HCEC 1CT (cell line): ENCODE results near the gene PNCK.
A peak's percentile ranks its signal among the peaks of the same experiment; 100 is the strongest.
"Not testable (repeated sequence)": the region's sequence is repeated elsewhere in the genome, so short reads cannot be mapped to it uniquely, and the experiment has no call there.

ENCODE experiments used
- DNase-seq: peaks from one replicate; pipeline ENCODE4 v3.0.0-alpha.2; 2017

PNCK gene

DNA sequence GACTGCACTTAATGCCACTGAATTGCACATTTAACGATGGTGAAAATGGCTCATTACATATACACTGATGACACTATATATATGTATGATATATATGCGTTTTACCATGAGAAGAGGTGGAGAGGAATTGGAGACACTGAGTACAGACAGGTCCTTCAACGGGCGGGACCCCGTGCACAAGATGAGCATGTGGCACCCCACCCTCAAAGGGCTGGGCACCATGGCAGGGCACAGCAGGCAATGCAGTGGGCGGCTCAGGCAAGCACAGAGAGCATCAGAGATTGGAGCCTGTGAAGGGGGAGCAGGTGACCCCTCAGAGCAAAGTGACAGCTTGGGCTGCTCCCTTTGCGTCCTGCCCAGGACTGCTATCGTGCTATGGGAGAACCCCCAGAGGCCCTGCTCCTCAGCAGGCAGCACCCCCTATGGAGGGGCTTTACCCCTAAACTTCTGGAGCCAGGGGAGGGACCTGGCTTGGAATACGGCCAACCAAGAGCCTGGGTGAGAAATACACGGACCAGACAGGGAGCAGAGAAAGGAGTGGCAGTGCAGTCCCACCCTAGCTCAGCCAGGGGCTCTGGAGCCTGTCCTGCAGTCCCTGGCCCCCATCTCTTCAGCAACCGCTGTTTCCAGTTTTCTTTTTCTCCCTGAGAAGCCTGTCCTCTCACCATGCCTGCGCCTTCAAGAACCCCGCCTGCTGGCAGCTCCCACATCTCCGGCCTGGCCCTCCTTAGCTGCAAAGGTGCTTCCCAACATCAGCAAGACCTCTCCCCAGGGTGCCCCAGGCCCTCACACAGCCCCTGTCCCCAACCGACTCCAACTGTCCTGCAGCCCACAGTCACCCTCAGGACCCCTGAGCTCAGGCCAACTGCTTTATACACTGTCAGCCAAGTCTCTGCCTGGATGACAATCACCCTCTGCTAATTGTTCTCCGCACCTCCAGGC is 24.6 kb upstream of the PNCK start:
- no peak for DNase-seq

DNA sequence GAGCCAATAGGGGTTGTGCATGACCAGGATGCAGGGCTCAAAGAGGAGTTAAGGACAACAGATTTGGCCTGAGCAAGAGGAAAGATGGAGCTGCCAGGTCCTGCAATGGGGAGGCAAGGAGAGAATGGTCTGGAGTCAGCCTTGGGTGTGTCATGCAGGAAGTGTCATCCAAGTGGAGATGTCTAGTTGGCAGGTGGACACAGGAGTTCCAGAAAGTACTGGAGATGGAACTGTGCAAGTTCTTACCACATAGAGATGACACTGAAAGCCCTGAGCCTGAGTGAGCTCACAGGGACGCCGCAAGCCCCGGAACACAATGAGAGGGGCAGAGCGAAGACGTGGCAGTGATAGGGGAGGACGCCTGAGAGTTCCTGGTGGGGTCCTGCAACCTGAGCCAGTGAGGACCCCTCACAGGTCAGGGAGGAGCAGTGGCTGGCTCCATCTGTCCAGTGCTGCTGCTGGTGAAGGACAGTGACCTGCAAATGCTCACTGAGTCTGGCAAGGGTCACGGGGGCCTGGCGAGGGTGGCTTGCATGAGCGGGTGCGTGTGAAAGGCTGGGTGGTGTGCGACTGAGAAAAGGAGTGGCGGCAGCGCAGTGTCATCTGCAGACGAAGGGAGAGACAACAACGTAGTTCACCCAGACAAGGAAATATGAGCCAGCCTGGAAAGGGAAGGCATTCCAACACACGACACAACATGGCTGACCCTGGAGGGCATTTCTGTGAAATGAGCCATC is 23.5 kb upstream of the PNCK start:
- not testable (repeated sequence) for DNase-seq

- DNase-seq = not testable (repeated sequence)
These were observed 22.9 kb upstream of the PNCK start for GRCh38 chrX:153696538-153696937.

GRCh38 chrX:153696100-153696499 is 22.5 kb upstream of the PNCK start:
- DNase-seq = no peak

- no peak for DNase-seq
These were observed 21.2 kb upstream of the PNCK start for GRCh38 chrX:153694687-153695270.

- DNase-seq = not testable (repeated sequence)
These were observed 20.6 kb upstream of the PNCK start for GRCh38 chrX:153694256-153694655.

DNA sequence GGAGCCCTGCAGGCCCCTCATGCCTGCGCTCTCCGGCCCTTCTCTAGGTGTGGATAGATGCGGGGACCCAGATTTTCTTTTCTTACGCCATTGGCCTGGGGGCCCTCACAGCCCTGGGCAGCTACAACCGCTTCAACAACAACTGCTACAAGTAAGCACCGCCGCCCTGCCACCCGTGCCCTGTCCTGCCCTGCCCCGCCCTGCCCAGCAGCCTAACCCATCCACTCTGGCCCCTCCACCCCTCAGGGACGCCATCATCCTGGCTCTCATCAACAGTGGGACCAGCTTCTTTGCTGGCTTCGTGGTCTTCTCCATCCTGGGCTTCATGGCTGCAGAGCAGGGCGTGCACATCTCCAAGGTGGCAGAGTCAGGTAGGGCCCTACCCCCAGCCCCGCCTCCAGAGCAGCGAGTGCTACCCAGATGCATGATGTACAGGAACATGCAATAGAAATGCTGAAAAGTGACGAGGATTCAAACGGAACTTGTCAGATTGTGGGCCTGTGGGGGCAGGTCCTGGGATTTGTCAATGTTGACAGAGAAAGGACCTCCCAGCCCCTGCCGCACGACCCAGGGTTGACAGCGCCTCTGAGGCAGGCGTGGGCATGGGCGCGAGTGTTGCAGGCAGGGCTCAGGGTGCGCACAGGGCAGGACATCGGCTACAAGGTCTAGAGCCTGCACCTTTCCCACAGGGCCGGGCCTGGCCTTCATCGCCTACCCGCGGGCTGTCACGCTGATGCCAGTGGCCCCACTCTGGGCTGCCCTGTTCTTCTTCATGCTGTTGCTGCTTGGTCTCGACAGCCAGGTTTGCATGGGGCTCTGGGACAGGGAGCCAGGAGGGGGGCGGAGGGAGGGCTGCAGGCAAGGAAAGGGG is 19.8 kb upstream of the PNCK start:
- DNase-seq = no peak

DNA sequence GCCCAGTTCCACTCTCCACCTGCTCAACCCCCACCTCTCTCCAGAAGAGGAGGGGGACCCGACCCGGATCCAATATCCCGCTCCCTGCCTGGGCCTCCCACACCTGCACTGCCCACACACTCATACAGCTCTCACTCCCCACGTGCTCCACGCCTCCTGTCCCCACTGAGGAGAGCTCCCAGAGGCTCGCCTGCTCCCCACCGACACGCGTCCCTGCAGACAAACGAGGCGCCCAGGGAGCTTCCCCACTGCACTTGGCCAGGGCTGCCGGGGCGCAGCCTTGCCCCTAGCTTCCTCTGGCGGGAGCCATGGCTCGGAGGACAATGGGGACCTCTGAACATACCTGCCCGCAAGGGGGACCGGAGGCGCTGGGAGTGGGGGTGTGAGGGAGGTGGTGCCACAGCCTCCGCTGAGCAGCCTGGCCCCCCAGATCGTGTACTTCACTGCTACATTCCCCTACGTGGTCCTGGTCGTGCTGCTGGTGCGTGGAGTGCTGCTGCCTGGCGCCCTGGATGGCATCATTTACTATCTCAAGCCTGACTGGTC is 19.1 kb upstream of the PNCK start:
- no peak for DNase-seq

GRCh38 chrX:153692003-153692402 is 18.4 kb upstream of the PNCK start:
- DNase-seq = no peak

GRCh38 chrX:153691032-153691827 is 17.6 kb upstream of the PNCK start:
- not testable (repeated sequence) for DNase-seq

DNA sequence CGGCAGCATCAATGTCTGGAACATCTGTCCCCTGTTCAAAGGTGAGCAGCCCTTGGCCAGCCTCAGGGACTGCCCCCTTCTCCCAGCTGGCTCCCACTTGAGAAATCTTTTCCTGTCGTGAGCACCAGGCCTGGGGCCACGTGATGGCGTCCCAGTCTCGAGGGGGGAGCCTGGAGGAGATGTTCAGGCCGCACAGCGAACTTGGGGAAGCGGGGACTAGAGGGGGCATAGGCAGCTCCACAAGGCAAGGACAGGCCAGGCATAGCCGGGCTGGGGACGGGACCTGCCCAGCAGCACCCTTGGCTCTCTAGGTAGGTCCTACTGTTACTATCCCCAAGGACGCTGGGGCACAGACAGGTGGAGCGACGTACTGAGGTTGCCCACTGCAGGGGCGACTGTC is 16.9 kb upstream of the PNCK start:
- no peak for DNase-seq

- no peak for DNase-seq
These were observed 16.2 kb upstream of the PNCK start for GRCh38 chrX:153689654-153690465.

DNA sequence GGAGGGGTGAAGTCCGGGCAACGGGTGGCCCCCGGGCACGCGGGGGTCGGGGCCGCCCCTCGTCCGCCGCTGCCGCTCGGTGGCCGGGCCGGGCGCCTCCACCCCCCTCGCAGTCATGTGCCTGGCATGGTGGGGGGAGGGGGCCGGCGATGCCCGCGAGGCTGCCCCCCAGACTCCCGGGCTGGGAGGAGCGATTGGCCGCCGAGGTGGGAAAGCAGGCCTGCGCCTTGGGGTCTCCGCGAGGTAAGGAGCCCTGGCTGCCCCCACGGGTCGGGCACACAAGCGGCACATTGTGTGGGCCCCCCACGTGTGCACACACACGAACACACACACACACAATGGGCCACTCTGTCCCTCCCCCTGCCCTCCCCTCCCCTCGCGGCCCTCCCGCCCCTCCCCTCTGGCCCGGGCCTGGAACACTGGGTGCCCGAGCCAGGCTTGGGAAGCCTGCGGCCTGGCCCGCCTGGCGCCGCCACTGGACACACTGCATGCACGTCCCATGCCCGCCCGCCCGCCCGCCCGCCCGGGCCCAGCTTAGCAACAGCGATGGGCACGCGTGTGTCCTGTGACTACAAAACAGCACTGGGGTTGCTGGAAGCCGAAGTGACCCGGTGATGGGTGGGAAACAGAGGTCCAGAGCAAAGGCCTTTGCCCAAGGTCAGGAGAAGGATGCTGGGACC is 15.4 kb upstream of the PNCK start:
- DNase-seq = peak; percentile 13

DNA sequence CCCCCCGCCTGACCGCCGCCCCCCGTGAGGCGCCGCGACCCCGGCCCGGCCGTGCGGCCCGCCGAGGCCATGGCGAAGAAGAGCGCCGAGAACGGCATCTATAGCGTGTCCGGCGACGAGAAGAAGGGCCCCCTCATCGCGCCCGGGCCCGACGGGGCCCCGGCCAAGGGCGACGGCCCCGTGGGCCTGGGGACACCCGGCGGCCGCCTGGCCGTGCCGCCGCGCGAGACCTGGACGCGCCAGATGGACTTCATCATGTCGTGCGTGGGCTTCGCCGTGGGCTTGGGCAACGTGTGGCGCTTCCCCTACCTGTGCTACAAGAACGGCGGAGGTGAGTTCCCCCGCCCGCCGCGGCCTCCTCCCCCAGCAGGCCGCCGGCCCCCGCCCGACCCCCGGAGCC is 14.9 kb upstream of the PNCK start:
- no peak for DNase-seq

GRCh38 chrX:153688071-153688470 is 14.5 kb upstream of the PNCK start:
- DNase-seq = peak; percentile 1

DNA sequence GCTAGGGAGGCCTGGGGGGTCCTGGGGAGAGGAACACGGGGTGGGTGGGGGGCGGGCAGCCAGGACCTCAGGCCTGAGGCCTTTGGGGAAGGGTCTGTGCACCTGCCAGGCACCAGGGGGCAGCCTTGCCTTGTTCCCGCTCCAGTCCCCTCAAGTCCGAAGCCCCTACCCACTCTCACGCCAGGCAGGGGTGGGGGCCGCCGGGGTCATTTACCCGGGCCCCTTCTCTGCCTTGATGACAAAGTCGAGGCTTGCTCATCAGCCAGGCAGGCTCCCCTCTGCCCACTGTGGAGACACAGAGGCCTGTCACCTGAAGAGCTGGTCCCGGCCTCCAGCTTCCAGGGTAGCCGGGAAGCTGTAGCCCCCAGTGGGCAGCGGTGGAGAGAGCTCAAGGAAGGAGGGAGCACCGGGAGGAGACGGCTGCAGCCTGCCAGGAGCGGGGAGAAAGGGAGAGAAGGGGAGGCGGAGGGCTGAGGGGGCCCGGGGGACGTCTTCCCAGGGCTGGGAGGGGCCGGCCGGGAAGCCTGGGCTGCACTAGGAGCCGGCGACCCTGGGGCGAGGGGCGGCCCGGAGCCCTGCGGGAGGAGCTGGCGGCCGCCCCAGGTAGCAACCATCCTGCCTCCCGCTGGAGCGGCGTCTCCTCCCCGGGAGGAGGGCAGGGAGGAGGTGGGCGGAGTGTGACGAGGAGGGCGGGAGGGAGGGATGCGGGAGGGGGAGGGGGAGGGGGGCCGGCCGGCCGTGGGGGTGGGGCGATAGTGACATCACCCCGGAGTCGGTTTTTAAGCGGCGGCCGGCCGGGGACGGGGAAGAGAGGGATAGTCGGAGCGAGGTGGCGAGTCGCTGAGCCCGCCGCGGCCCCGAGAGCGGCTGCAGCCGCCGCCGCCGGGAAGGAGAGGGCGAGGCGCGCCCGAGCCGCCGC is 13.8 kb upstream of the PNCK start, which contains the start of gene SLC6A8:
TSS of gene SLC6A8 (plus strand) at position 806 of the 919 bp plus-strand sequence. CDS start 649 bp downstream, outside the sequence.
- DNase-seq = peak; percentile 56

DNA sequence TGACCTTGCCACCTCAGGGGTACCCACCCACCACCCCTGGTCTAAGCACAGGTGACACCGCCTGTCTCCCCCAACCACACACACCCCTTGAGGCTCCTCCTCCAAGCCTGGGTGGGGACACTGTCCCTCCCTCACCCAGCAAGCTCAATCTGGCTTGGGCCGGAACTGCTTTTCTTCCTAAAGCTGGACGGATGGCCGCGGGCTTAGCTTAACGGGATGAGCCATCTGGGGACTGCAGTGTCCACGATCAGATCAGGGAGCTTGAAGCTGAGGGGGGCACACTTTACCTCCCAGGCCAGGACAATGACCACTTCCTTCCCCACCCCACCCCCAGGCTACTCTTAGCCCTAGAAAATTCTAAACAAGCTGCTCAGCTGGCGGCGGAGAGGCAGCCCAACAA is 13.1 kb upstream of the PNCK start:
- no peak for DNase-seq
